Esophagus (tissue), 2 donors: ENCODE measurements around the gene LGALS3BP. TPM values are rescaled to one million over a fixed set of nuclear protein-coding genes. Genes with fewer than 3 reads are reported as not detected.

Experiments
- H3K27ac ChIP-seq, 2 donors: one replicate each; pipeline ENCODE4 v1.5.1; 2013; ENCODE audit warnings: low read depth in 2 of 2, mild to moderate bottlenecking in 2 of 2, inconsistent platforms in 1 of 2, low read length in 1 of 2, moderate library complexity in 1 of 2
- H3K27me3 ChIP-seq, 2 donors: one replicate each; pipeline ENCODE4 v1.6.1; 2013; ENCODE audit warnings: low read length in 2 of 2, control low read depth in 1 of 2, mild to moderate bottlenecking in 1 of 2; ENCODE audit not compliant: insufficient read depth in 2 of 2, control insufficient read depth in 1 of 2
- H3K36me3 ChIP-seq, 2 donors: one replicate each; pipeline ENCODE4 v1.6.1; 2013; ENCODE audit warnings: low read length in 1 of 2; ENCODE audit not compliant: control insufficient read depth in 2 of 2, insufficient read depth in 2 of 2
- H3K4me1 ChIP-seq, 2 donors: one replicate each; pipeline ENCODE4 v1.6.1; 2013; ENCODE audit warnings: low read length in 1 of 2; ENCODE audit not compliant: control insufficient read depth in 2 of 2, insufficient read depth in 2 of 2
- H3K4me3 ChIP-seq, 2 donors: one replicate each; pipeline ENCODE4 v1.5.1; 2013; ENCODE audit warnings: low read length in 2 of 2, mild to moderate bottlenecking in 2 of 2, low read depth in 1 of 2, moderate library complexity in 1 of 2
- H3K9me3 ChIP-seq, 2 donors: one replicate each; pipeline ENCODE4 v1.6.1; 2013; ENCODE audit warnings: mild to moderate bottlenecking in 2 of 2, low read depth in 1 of 2, low read length in 1 of 2, moderate library complexity in 1 of 2; ENCODE audit not compliant: control insufficient read depth in 2 of 2, insufficient read depth in 1 of 2
- WGBS, 2 donors: extraction: QIAGEN DNeasy Blood & Tissue Kit; methylation state at CpG; one replicate each; pipeline ENCODE4 v1.1.7; 2013; 5-methylcytosine and 5-hydroxymethylcytosine counted together
- polyA plus RNA-seq, 2 donors: library from polyadenylated mRNA; stranded (reverse); fragments of 200-250 nt; gene quantifications; one replicate each; pipeline ENCODE4 v1.2.3, GENCODE V29; 2013
- donor health status: healthy with polysubstance abuse.
- donor health status: Bipolar disorder and iron deficiency.

Gene LGALS3BP
- polyA plus RNA-seq, 2 donors, result 85.1 to 103 TPM

DNA sequence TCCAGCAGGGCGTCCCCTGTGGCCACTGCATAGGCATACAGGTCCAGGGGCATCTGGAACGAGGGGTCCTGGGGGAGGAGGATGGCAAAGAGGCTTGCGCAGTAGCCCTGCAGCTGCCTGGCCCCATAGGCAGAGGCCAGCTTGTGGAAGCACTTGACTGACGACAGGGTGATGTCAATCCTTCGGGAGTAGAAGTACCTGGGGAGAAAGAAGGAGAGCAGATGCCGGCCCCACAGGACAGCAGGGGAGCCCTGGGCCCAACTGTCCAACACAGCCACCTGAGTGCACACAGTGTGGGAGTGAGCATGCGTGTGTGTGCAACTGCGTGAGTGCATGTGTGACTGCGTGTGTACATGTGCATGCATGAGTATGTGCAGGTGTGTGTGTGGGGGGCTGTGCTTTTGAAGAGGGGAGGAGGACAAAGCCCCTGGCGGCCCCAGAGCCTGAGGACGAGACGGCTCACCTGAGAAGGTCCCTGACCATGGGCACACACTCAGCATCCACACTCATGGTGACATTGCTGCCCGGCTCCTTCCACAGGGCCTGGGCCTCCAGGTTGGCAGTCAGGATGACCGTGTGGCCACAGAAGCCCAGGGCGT is 7.1 kb downstream of the LGALS3BP start:
- H3K27me3 ChIP-seq, result no peaks in the 10 kb centered on the region
- peaks cover 0 to 16% of the 10 kb centered on the region in 2 donors for H3K36me3 ChIP-seq
- H3K9me3 ChIP-seq, result no peaks in the 10 kb centered on the region
- H3K4me1 ChIP-seq, result peaks cover 13 to 37% of the 10 kb centered on the region in 2 donors
- H3K27ac ChIP-seq, result no peak overlapping the region
- H3K4me3 ChIP-seq, result no peak overlapping the region
- WGBS, 2 donors, result 86 to 88% methylated on average over 15 of the region's 15 CpGs

DNA sequence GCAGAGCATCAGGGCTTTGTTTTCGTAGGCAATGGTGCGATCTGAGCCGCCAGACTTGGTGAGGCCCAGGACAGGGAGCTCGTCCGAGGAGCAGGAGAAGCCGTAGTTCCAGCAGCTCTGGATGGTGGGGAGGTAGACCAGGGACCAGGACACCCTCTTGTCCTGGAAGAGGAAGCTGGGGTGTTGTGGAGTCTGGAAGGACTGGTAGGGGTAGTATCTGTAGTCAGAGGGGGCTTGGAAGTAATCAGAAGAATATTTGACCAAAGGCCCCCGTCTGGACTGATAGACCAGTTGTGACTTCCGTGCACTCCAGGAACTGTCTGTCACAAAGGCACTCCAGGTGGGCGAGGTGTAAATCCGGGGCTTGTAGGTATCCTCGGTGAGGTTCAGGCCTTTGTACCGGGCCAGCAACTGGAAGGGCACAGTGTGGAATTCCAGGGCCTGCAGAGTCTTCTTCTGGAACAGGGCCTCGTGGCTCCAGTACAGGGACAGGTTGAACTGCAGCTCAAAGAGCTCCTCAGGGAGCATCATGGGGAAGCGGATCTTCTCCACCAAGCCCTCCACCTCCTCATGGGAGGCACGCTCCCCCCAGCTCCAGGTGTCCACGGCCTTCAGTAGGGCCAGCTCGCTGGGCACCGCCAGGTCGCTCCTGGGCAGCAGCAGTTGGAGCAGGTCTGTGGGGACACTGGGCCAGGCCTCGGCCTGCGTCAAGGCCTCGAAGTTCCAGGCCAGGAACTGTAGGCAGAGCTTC is 7.8 kb downstream of the LGALS3BP start:
- Histone ChIP-seq H3K4me3 (no peak overlapping the region), H3K4me1 (peaks cover 11 to 30% of the 10 kb centered on the region in 2 donors), H3K27ac (peak overlapping the region in 1 of 2 donors; percentile 28), H3K9me3 (no peaks in the 10 kb centered on the region), H3K36me3 (peaks cover 0 to 16% of the 10 kb centered on the region in 2 donors), H3K27me3 (no peaks in the 10 kb centered on the region)
- WGBS, 2 donors, result 79 to 80% methylated on average over 22 of the region's 22 CpGs

DNA sequence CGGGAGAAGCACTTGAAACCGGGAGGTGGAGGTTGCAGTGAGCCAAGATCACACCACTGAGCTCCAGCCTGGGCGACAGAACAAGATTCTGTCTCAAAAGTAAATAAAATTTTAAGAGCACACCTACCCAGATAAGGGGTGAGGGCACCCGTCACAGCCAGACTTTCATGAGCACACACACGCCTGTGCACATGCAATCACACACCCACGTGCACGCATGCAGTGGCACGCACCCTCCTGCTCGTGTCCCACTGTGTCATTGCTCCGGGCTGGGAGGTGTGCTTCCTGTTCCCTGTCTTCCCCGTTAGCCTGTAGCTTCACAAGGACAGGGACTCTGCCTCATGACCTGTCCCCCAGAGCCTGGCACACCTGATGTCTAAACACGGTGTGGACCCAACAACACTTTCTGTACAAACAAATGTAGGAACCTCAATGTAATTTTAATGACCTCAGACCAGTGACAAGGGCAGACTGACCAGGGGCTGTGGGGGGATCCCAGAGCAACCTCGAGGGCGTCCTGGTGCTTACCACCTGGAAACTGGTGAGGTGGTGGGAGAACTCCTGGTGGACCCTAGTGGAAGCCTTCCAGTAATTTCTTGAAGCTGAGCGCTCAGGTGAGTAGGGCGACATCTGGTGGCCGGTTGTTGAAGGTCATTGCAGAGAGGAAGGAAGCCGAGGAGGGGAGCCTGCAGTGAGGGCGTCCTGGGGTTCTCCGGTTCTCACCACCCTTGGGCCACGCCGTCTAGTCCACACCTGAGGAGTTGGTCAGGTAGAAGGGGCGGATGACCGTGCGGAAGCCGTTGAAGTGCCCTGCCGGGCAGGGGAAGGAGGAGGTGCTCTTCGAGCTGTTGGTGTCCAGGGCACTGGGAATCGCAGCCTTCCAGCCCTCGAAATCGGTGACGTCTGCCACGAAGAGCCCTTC is 8.6 kb downstream of the LGALS3BP start:
- peak overlapping the region in 1 of 2 donors; percentile 28 for H3K27ac ChIP-seq
- H3K4me3 ChIP-seq, result no peak overlapping the region
- peaks cover 0 to 16% of the 10 kb centered on the region in 2 donors for H3K36me3 ChIP-seq
- H3K27me3 ChIP-seq, result no peaks in the 10 kb centered on the region
- H3K4me1 ChIP-seq, result peaks cover 6 to 23% of the 10 kb centered on the region in 2 donors
- no peaks in the 10 kb centered on the region for H3K9me3 ChIP-seq
- WGBS, 2 donors, result 29 to 32% methylated on average over 33 of the region's 33 CpGs

GRCh38 chr17:78969865-78970264 is 9.9 kb downstream of the LGALS3BP start:
- Histone ChIP-seq H3K27ac (no peak overlapping the region), H3K4me3 (no peak overlapping the region), H3K27me3 (no peaks in the 10 kb centered on the region), H3K36me3 (peaks cover 0 to 16% of the 10 kb centered on the region in 2 donors), H3K4me1 (peaks cover 3 to 18% of the 10 kb centered on the region in 2 donors), H3K9me3 (no peaks in the 10 kb centered on the region)
- WGBS, 2 donors, result 80 to 90% methylated on average over 9 of the region's 9 CpGs

- WGBS, 2 donors, result 92 to 93% methylated on average over 21 of the region's 21 CpGs
- Histone ChIP-seq H3K27me3 (no peaks in the 10 kb centered on the region), H3K27ac (no peak overlapping the region), H3K36me3 (peaks cover 0 to 16% of the 10 kb centered on the region in 2 donors), H3K9me3 (no peaks in the 10 kb centered on the region), H3K4me1 (peaks cover 3 to 9% of the 10 kb centered on the region in 2 donors), H3K4me3 (no peak overlapping the region)
Observed at GRCh38 chr17:78967782-78968362, 11.9 kb downstream of the LGALS3BP start.

DNA sequence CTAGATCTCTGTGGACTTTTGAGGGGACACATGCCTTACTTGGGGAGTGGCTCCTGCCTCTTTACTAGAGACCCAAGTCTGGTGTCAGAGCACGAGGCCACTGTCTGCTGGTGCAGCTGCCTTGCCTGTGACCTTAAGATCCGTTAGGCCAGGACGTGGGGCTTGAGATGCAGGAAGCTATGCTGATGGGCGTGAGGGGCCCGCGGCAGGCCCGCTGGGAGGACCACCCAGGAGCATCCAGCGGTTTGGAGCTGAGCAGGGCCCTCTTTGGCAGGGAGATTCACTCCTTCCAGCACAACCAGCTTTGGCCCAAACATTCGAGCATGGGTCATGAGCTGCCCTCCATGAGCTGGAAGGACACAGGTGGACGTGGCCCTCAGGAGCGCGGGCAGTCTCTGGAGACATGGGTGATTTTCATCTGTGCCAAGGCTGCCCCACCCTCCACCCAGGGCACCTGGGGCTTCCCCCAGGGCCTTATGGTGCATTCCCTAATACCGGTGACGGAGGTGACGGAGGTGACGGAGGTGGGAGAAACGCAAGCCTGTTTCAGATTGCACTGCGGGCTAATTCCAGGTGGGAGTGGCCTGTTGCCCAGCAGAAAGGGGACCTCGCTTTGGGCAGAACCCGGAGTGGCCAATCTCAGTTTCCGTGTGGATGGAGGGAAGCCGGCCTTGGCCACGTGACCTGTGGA is 12.7 kb downstream of the LGALS3BP start:
- H3K27me3 ChIP-seq, result no peaks in the 10 kb centered on the region
- H3K36me3 ChIP-seq, result peaks cover 0 to 11% of the 10 kb centered on the region in 2 donors
- no peak overlapping the region for H3K4me3 ChIP-seq
- WGBS, 2 donors, result 82 to 83% methylated on average over 23 of the region's 23 CpGs
- no peak overlapping the region for H3K27ac ChIP-seq
- H3K4me1 ChIP-seq, result peaks cover 3 to 9% of the 10 kb centered on the region in 2 donors
- H3K9me3 ChIP-seq, result no peaks in the 10 kb centered on the region

DNA sequence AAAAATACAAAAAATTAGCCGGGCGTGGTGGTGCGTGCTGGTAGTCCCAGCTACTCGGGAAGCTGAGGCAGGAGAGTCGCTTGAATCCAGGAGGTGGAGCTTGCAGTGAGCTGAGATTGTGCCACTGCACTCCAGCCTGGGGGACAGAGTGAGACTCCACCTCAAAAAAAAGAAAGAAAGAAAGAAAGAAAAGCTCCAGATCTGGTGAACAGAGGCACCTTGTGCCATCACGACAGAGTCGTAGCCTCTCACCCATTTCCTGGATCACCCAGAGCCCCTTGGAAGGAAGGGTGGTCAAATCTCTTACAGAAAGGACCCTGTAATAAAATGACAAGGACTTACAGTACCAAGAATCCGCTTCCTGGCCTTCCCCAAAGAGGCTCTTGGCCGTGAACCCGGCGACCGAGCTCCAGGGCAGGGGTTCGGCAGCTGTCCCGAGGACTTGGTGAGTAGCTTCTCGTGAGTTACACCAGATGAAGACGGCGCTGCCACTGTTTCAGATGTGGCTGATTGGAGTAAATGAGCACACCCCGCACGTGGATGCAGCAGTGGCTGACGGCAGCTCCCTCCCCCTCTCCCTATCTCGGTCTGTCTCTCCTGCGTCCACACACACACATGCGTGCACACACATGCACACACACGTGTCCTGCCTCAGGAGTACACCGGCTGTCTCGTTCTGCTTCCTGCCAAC is 13.5 kb downstream of the LGALS3BP start:
- Histone ChIP-seq H3K4me1 (peaks cover 0 to 9% of the 10 kb centered on the region in 2 donors), H3K27ac (no peak overlapping the region), H3K9me3 (no peaks in the 10 kb centered on the region), H3K36me3 (peaks cover 0 to 8% of the 10 kb centered on the region in 2 donors), H3K4me3 (no peak overlapping the region), H3K27me3 (no peaks in the 10 kb centered on the region)
- WGBS, 2 donors, result 77 to 86% methylated on average over 26 of the region's 26 CpGs

- peaks cover 0 to 8% of the 10 kb centered on the region in 2 donors for H3K36me3 ChIP-seq
- H3K27ac ChIP-seq, result no peak overlapping the region
- no peaks in the 10 kb centered on the region for H3K27me3 ChIP-seq
- 81 to 83% methylated on average over 8 of the region's 8 CpGs for WGBS, 2 donors
- H3K9me3 ChIP-seq, result no peaks in the 10 kb centered on the region
- peaks cover 2 to 5% of the 10 kb centered on the region in 2 donors for H3K4me1 ChIP-seq
- H3K4me3 ChIP-seq, result no peak overlapping the region
Observed at GRCh38 chr17:78965491-78965924, 14.2 kb downstream of the LGALS3BP start.
